Myocyte (in vitro differentiated cells): ENCODE measurements around the gene UBE2J1. TPM values are rescaled to one million over a fixed set of nuclear protein-coding genes. Genes with fewer than 3 reads are reported as not detected.
"Not testable (repeated sequence)": the region's sequence is repeated elsewhere in the genome, so short reads cannot be mapped to it uniquely, and the experiment has no call there.

Experiments used
- DNase-seq: peaks from one replicate; pipeline ENCODE4 v3.0.0-alpha.2; 2012; ENCODE audit warnings: low read depth
- total RNA-seq: library from RNA; depleted of rRNA; stranded (reverse); fragments of >200 nt; gene quantifications from 2 replicates; pipeline ENCODE4 v1.2.3, GENCODE V29; 2014

UBE2J1 gene
- total RNA-seq, 1 donor from 2014 or later, result 23.9 TPM

DNA sequence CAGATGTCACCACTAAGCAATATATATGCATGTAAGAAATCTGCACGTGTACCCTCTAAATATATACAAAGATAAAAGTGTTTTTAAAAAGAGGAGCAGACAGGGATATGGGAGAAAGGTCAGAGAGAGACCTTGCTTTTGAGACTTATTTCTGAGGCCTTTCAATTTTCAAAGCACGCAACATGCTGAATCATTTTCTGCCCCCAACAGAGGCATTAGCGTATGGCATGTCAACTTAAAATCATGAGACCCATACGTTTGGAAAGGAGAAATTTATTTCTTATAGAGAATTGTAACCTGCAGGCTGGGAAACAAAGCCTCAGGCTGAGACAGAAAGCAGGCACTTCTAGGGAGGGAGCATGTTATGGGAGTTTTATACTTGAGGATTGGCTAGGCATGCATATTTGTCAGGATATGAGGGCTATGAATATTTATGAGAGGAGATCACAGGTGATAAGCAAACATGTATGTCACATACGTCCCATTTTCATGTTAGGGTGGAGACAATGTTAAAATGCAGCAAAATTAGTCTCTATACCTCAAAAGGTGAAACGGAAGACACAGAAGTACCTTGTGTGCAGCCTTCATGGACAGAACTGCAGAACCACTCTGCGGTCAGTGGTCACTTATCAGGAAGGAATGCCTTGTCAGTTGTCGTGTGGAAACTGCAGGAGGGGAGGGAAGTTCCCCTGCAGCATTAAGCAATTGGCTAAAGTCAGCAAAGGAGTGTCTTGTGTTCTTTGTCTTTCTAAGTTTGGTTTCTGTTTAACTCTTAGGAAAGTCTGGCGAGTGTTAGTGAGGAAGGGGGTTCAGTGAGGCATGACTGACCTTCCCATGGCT is 31.2 kb downstream of the UBE2J1 start:
- DNase-seq, result peak; percentile 26

DNA sequence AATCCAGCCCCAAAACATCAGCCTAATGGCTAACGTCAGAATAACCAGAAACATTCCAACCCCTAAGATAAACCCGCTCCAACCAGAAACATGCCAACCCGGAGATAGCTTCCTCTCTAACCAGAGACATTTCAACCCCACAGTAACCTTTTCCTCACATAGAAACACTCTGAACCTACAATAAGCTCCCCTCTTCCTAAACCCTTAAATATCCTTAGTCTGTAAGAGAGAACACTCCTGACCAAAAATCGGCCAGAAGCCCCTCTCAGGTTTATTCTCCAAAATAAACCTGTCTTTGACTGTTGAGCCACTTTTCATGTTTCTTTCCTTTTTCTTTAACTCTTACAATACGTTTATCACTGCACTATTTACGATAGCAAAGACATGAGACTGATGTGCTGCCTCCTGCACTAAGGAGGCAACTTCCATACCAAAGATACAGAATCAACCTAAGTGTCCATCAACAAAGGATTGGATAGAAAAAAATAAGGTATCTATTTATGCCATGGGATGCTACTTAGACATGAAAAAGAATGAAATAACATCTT is 32.4 kb downstream of the UBE2J1 start:
- no peak for DNase-seq

DNA sequence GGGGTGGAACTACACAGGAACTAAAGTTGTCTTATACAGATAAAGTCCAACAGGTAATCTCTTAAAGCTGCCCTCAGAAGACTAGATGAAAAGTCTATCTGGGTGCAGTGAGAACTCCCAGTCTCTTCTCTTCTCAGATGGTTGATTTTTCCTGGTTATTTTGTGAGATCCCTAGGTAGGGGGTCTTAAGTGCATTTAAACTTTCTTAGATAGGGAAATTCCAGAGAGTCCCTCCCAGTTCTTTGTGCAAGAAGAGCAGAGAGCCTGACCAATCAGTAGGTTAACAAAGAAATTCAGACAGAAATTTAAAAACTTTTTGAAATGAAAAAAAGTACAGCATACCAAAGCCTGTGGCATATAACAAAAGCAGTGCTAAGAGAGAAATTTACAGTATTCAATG is 35.5 kb downstream of the UBE2J1 start:
- no peak for DNase-seq

DNA sequence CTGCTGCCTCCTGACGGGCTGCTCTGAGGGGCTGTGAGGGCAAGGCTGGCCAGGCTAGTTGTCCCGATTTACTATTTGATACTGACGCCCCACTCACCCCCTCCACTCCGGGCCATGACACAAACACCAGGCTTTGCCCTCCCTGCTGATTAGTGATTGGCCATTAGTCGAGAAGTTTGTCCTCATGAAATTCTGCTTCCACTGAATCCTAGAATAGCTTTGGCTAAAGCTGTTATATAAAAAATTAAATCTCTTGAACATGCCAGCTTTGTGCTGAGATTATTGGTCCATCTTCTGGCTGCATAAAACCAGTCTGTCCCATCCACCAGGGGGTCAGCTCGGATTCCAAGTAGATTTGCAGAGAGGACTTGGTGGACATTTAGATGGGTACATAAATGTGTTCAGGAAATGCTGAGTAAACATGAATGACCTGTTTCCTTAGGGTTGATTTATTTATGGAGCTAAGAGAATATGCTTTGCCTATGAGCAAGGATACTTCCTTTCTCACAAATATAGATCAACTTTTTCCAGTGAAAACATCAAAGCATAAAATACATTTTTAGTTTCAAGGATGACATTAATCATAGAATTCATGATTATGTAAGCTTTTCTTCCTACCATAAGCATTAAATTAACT is 37.2 kb downstream of the UBE2J1 start, which contains the start of gene GABRR2:
TSS of gene GABRR2 (minus strand) at position 51 of the 637 bp plus-strand sequence. CDS start 134 bp downstream, outside the sequence.
- no peak for DNase-seq

DNA sequence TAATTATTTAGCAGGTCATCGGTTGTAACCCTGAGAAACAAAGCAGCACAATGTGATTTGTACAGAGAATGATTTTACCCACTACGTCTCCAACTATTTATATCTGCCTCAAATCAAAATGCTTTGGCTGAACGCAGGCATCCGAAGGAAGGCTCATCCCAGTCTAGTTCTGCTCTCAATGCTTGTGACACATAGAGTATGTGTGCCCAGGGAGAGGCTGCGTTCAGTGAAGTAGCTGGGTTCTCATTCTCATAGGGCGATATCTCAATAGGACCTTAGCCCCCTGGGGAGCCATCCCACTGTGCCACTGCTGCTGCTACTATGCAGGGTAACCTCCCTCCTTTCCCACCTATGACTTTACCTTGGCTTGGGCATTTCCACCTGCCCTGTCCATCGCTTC is 37.8 kb downstream of the UBE2J1 start:
- no peak for DNase-seq

DNA sequence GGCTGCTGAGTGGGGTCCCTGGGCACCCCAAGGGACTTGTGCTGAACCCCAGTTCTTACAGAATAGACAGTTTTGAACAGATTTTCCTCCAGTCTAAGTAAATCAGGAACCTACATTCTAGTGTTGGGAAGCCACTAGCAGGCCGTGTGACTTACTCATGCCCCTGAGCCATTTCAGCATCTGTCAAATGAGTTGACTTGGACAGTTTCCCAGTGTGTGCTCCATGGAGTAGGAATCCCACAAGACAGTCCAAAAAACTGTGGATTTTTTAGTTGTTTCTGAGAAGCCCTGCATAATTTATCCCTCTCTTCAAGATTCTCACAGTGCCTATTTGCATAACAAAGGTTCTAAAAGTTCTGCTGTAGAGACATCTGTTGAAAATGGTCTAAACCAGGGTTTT is 39.5 kb downstream of the UBE2J1 start:
- DNase-seq, result peak; percentile 93

DNA sequence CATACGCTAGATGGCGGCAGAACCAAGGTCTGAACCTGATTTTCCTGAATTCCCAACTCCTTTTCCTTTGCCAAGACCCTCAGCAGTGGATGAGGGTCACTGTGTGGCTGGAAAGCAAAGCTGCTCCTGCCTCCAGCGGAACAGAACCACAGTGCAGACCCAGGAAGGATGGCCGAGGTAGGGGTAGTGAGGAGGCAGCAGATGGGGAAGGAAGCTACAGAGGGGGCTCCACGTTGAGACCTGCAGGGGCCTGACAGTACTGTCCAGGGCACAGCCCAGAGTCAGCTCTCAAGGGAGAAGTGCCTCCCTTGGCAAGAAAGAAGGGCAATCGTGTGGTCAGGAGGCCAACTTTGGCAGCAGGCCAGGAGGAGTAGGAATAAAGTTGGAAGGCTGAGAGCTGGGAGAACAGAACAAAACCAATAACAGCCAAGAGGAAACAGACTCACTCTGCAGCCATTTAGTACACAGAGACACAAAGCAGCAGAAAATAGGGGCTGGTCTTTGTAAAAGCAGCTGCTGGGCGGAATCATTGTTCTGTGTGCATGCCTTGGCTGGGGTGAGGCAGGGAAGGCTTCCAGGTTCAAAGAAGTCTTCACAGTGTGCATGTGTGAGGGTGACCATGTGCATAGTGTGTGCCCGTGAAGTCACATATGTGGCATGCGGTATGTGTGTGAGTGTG is 40.5 kb downstream of the UBE2J1 start:
- peak; percentile 92 for DNase-seq

DNA sequence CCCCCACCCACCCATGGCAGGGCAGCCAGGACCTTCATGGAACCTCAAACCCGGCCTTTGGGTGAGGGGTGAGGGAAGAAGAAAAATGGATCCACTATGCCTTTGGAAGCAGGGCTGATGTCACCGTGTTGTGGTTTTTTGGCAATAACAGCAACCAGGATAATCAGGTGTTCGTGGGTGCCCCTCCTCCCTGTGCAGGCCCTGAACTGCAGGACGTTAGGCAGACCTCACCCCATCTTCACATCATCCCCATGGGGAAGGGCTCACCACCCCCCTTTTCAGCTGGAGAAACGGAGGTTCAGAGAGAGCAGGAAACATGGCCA is 41.0 kb downstream of the UBE2J1 start:
- DNase-seq, result peak; percentile 6

DNA sequence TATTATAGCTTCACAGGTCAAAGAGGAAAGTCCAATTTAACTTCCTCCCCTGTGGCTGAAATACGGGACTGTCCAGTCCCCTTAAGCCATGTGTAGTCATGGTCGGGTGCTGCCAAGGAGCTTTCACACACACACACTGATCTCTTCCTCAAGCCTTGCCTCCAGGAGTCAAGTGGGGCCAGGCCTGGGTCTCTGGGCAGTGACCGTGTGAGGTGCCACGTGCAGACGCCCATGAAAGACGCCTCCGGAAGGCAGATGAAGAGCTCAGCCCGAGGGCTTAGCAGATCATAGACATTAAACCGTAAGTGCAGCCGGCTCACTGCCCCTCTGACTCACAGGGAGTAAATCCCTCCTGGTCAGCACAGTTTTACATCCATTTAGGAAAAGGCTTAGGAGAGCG is 41.6 kb downstream of the UBE2J1 start:
- peak; percentile 51 for DNase-seq

DNA sequence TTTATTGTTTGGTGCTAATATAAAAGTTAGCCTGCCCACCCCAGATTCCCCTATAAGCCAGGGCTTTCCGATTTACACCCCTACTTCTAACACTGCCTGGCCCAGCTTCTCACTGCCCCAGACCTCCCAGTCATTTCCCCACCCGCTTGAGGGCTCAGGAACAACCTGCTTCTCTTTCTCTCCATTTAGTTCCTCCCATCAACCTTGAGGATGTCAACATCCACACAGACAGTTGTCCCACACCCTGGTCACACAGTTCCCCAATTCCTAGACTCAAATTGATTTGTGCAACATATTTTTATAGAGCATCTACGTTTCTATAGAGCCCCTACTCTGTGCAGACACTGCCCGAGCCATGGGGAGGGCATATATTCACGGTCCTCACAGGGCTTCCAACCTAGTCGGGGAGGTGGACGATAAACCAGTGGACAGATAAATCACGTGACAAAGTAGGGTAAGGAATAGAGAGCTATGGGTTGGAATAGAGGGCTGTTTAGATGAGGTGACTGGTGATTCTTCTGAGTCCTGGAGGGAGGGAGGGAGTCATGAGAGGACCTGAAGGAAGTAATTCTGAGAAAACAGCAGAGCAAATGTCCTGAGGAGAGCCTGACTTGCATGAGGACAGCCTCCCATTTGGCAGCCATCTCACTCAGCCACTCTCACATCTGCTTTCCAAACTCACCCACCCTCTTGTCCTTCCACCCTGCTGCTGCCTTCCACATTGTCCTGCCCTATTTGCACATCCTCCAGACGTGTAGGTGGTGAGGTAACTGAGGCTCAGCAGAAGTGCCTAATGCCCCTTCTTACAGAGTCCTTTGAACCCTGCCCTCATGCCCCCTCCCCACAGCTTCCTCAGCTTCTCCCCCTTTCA is 43.8 kb downstream of the UBE2J1 start:
- no peak for DNase-seq

DNA sequence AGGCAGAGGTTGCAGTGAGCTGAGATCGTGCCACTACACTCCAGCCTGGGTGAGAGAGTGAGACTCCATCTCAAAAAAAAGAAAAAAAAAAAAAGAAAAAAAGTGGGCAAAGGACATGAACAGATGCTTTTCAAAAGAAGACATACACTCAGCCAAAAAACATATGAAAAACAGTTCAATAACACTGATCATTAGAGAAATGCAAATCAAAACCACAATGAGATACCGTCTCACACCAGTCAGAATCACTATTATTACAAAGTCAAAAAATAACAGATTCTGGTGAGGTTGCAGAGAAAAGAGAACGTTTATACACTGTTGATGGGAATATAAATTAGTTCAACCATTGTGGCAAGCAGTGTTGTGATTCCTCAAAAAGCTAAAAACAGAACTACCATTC is 48.0 kb downstream of the UBE2J1 start:
- DNase-seq, result not testable (repeated sequence)

DNA sequence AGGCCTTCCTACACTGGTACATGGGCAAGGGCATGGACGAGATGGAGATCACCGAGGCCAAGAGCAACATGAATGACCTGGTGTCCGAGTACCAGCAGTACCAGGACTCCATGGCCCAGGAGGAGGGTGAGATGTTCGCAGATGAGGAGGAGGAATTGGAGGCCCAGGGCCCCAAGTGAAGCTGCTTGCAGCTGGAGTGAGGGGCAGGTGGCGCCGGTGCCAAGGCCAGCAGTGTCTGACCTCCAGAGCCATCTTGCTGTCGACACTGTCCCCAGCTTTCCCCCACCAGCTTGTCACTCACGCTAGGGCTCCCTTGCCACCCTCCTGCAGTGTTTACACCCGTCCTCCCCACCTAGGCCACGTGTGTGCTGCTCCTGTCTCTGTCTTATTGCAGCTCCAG is 49.6 kb downstream of the UBE2J1 start:
- no peak for DNase-seq

DNA sequence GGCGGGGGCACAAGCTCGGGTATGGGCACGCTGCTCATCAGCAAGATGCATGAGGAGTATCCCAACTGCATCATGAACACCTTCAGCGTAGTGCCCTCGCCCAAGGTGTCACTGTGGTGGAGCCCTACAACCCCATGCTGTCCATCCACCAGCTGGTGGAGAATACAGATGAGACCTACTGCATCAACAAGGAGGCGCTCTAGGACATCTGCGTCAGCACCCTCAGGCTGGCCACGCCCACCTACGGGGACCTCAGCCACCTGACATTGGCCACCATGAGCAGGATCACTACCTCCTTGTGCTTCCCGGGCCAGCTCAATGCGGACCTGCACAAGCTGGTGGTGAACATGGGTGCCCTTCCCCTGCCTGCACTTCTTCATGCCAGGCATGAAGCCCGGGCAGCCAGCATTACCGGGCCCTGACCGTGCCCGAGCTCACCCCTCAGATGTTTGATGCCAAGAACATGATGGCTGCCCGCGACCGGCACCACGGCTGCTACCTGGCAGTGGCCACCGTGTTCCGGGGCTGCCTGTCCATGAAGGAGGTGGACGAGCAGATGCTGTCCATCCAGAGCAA is 50.2 kb downstream of the UBE2J1 start:
- DNase-seq, result no peak

DNA sequence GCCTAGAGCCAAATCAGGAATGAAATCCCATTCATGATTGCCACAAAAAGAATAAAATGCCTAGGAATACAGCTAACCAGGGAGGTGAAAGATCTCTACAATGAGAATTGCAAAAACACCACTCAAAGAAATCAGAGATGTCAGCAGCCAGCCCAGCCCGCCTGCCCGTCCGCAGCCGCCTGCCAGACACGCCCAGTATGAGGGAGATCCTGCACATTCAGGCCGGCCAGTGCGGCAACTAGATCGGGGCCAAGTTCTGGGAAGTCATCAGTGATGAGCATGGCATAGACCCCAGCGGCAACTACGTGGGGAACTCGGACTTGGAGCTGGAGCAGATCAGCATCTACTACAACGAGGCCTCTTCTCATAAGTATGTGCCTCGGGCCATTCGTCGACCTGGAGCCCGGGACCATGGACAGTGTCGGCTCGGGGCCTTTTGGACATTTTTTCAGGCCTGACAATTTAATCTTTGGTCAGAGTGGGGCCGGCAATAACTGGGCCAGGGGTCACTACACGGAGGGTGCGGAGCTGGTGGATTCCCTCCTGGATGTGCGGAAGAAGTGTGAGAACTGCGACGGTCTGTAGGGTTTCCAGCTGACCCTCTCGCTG is 50.8 kb downstream of the UBE2J1 start:
- no peak for DNase-seq

DNA sequence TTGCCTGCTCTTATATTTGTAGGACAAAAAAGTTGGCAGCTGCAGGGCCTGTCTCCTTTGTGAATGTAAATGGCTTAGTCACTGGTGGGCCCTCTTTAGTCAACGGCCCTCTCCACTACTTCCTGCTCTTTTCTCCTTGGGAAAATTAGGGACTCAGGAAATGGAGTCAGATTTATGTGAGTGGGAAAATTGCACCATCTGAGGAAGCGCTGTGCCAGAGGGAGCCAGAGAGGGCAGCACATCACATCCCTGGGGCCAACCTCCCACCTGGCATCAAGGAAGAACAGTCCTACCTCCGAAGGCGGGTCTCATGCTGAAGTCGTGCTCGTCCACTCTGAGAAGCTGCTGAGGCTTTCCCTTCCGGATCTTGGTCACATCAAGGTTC is 53.1 kb downstream of the UBE2J1 start:
- DNase-seq, result peak; percentile 26

DNA sequence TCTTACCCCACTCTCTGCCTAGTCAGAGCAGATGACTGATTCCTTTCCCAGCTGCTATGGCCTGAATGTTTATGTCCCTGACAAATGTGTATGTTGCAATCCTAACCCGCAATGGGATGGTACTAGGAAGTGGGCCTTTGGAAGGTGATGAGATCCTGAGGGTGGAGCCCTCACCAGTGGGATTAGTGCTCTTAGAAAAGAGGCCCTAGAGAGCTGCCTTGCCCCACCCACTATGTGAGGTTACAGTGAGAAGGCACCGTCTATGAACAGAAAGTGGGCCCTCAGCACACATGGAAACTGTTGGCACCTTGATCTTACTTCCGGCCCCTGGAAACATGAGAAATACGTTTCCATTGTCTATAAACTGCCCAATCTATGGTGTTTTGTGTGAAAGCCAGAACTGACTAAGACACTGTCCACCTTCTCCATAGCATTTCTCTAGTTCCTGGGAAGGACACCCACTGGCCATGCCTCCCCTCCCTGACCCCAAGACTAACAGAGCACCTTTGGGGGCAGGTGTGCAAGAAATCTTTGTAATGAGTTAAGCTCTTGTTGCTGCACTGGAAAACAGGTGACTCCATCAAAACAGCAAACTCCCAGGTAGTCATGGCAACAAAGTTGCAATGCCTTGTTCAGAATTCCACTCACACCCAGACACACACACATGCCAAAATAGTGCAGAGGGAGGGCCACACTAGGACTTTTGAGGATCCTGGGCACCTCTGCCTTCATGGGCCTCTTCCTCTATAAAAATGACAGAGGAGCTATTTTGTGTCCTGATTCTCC is 53.6 kb downstream of the UBE2J1 start:
- peak; percentile 79 for DNase-seq

DNA sequence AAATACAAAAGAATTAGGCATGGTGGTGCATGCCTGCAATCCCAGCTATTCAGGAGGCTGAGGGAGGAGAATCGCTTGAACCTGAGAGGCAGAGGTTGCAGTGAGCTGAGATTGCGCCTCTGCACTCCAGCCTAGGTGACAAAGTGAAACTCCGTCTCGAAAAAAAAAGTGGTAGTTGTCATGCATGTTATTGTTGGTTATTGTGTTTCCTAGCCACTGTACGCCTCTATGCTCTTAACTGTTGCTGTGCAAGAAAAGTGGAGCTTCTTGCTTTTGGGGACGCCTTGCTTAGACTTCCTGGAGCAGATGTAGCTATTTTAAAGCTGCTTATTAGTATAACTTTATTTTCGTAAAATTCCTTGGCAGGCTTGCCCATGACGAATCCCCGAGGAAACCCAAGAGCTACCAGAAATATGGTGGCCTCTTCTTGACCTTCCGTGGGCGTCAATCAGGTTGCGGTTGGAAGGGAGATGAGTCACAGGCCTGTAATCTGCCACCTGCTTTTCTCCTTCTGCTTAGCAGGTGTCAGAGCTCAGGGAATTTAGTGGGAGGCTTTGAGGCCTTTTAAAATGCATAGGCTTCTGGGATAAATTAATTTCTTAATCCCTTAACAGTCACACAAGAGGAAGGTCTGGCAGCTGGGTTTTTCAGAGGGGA is 54.7 kb downstream of the UBE2J1 start:
- peak; percentile 99 for DNase-seq

DNA sequence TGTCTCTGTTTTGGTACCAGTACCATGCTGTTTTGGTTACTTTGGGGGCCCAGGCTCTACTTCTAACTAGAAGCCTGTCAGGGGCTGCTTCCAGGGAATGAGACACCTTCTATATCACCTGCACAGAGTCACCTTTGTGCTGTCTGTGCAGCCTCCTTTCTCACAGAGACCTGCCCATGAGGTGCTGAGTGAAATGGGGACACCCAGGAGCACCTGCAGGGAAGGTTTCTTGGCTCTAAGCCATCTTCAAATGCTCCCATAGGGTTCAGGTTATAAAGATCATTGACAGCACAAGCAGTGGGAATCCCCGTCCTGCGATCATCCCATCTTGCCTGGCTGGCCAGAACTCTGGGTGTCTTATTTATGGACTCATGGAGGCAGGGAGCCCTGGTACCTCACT is 56.5 kb downstream of the UBE2J1 start:
- no peak for DNase-seq

DNA sequence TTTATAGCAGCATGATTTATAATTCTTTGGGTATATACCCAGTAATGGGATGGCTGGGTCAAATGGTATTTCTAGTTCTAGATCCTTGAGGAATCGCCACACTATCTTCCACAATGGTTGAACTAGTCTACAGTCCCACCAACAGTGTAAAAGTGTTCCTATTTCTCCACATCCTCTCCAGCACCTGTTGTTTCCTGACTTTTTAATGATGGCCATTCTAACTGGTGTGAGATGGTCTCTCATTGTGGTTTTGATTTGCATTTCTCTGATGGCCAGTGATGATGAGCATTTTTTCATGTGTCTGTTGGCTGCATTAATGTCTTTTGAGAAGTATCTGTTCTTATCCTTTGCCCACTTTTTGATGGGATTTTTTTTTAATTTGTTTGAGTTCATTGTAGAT is 57.4 kb downstream of the UBE2J1 start:
- not testable (repeated sequence) for DNase-seq
